HepG2 (cell line): Measurements from ENCODE around the gene CARMIL1. TPM values are rescaled to one million over a fixed set of nuclear protein-coding genes. Genes with fewer than 3 reads are reported as not detected.

Experiments
- AFF4 ChIP-seq: sonication (generic); formaldehyde crosslinking; IDR thresholded peaks from 2 replicates; pipeline ENCODE4 v1.4.0; 2020; ENCODE audit warnings: missing genetic modification reagents
- ARNT2 ChIP-seq: sonication (generic); formaldehyde crosslinking; IDR thresholded peaks from 2 replicates; pipeline ENCODE4 v1.8.0; 2022; ENCODE audit warnings: mild to moderate bottlenecking, low read depth, missing genetic modification reagents, moderate library complexity
- CREM ChIP-seq, 2 experiments: sonication (generic) in 1 of 2; formaldehyde crosslinking in 1 of 2; IDR thresholded peaks; 2 replicates each; pipeline versions ENCODE4 v1.4.0 to v1.6.1; 2016 to 2020; ENCODE audit warnings: antibody characterized with exemption in 1 of 2, mild to moderate bottlenecking in 1 of 2, missing genetic modification reagents in 1 of 2
- HBP1 ChIP-seq: IDR thresholded peaks from 2 replicates; pipeline ENCODE4 v1.6.1; 2016; ENCODE audit warnings: low read depth, control low read depth
- RFX1 ChIP-seq: fragments of 450-650 bp; IDR thresholded peaks from 2 replicates; pipeline ENCODE4 v1.6.1; 2017
- THYN1 ChIP-seq: sonication (generic); formaldehyde crosslinking; IDR thresholded peaks from 2 replicates; pipeline ENCODE4 v1.8.1; 2023; ENCODE audit warnings: low read depth, mild to moderate bottlenecking, moderate library complexity, missing genetic modification reagents, borderline replicate concordance
- ZBTB4 ChIP-seq: sonication (generic); formaldehyde crosslinking; IDR thresholded peaks from 2 replicates; pipeline ENCODE4 v1.4.0; 2020; ENCODE audit warnings: missing genetic modification reagents, mild to moderate bottlenecking, borderline replicate concordance
- ZFX ChIP-seq: sonication (generic); formaldehyde crosslinking; IDR thresholded peaks from 2 replicates; pipeline ENCODE4 v1.4.0; 2020; ENCODE audit warnings: mild to moderate bottlenecking, low read depth, missing genetic modification reagents, moderate library complexity
- ZNF496 ChIP-seq: sonication (generic); formaldehyde crosslinking; IDR thresholded peaks from 2 replicates; pipeline ENCODE4 v1.8.1; 2023; ENCODE audit warnings: mild to moderate bottlenecking, moderate library complexity, missing genetic modification reagents; ENCODE audit not compliant: insufficient replicate concordance
- ZNF670 ChIP-seq: sonication (generic); formaldehyde crosslinking; IDR thresholded peaks from 2 replicates; pipeline ENCODE4 v1.8.0; 2022; ENCODE audit warnings: mild to moderate bottlenecking, missing genetic modification reagents, borderline replicate concordance
- ZNF687 ChIP-seq: sonication (generic); formaldehyde crosslinking; IDR thresholded peaks from 2 replicates; pipeline ENCODE4 v1.5.1; 2020; ENCODE audit warnings: mild to moderate bottlenecking, missing genetic modification reagents, moderate library complexity
- polyA plus RNA-seq, 8 experiments: library from polyadenylated mRNA; depleted of rRNA in 3 of 8; stranded (reverse) in 7 of 8; unstranded in 1 of 8; fragments of >200 nt; fragmentation: Illumina TruSeq in 4 of 8; extraction: Trizol in 4 of 8; gene quantifications; 2 replicates each; pipeline versions ENCODE4 v1.2.1 to v1.2.3, GENCODE V29; 2011 to 2016; ENCODE audit warnings: low read depth in 4 of 8, missing spikeins in 1 of 8, mixed read lengths in 1 of 8; ENCODE audit not compliant: insufficient read depth in 1 of 8
- total RNA-seq, 5 experiments: library from RNA; depleted of rRNA; stranded (reverse); fragments of >200 nt; fragmentation: Illumina TruSeq; extraction: Trizol; gene quantifications; 2 replicates each; pipeline ENCODE4 v1.2.3, GENCODE V29; 2016; ENCODE audit warnings: low read depth in 1 of 5
- TF ChIP-seq, protein P1 (sequence below): sonication (generic); IDR thresholded peaks from 2 replicates; pipeline ENCODE4 v1.6.1; 2016; ENCODE audit warnings: low read depth, borderline replicate concordance

CARMIL1 gene
- total and polyA plus RNA-seq, 2 of the 13 experiments (the other 11 are each of a cell fraction or from before 2014, with no cell fraction given), result 1.8 to 2.6 TPM

GRCh38 chr6:25640446-25640845 is 361.3 kb downstream of the CARMIL1 start (continued):
- TF ChIP-seq ARNT2 (CRISPR knock-in tag) (no peak), ZNF496 (CRISPR knock-in tag) (no peak), THYN1 (CRISPR knock-in tag) (peak; percentile 89; the same call in 1 of the 2 replicates), ZFX (peak; percentile 57; the same call in 1 of the 2 replicates), CREM (IDR thresholded peaks at IDR 0.05) (peak; percentile 60; the same call in 1 of the 2 replicates), CREM (CRISPR knock-in tag; IDR thresholded peaks at IDR 0.05) (no peak), HBP1 (CRISPR knock-in tag) (no peak), ZNF670 (CRISPR knock-in tag) (no peak), AFF4 (CRISPR knock-in tag) (no peak), ZBTB4 (CRISPR knock-in tag) (no peak), ZNF687 (CRISPR knock-in tag) (no peak; the same call in 1 of the 2 replicates), RFX1 (no peak)
- TF ChIP-seq, protein P1, sequence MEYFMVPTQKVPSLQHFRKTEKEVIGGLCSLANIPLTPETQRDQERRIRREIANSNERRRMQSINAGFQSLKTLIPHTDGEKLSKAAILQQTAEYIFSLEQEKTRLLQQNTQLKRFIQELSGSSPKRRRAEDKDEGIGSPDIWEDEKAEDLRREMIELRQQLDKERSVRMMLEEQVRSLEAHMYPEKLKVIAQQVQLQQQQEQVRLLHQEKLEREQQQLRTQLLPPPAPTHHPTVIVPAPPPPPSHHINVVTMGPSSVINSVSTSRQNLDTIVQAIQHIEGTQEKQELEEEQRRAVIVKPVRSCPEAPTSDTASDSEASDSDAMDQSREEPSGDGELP, result peak; percentile 84; the same call in 1 of the 2 replicates
